Measurements from ENCODE around the gene ALAS1.

ALAS1 gene

DNA sequence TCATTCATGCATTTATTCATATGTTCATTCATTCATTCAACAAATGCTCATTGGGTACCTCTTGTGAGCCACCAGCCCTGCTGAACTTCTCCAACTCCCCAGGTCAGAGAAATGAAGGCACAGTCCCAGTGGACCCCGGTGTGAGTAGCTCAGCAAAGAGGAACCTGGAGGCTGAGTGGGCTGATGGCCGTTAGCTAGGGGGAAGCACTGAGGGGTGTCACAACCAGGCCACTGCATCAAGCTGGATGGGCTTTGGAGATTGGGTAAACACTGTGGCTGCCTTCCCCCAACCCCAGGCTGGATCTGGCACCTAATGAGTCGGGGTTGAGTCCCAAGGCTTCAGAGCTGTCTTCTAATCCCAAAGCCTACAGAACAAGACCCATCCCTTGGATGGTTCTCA lies 12.1 kb upstream of the ALAS1 start:
- TF ChIP-seq YY1 (IDR thresholded peaks at IDR 0.05; ENCODE audit: insufficient read depth, insufficient read length) (no peak), ZNF274 (IDR thresholded peaks at IDR 0.05; ENCODE audit: low read depth, low read length) (no peak), SUZ12 (IDR thresholded peaks at IDR 0.05; ENCODE audit: extremely low read depth, insufficient read depth, insufficient read length) (no peak)
- no peak overlapping the region for H3K4me3 ChIP-seq (ENCODE audit: insufficient read length, low read depth)
- peaks cover 3% of the 10 kb centered on the region for H3K4me1 ChIP-seq (ENCODE audit: insufficient read depth, insufficient read length)
- H3K36me3 ChIP-seq (ENCODE audit: insufficient read depth, insufficient read length, low read length): no peaks in the 10 kb centered on the region
- H3K9me3 ChIP-seq (ENCODE audit: insufficient read depth, low read length): no peaks in the 10 kb centered on the region
- no peaks in the 10 kb centered on the region for H3K27me3 ChIP-seq (ENCODE audit: insufficient read depth, insufficient read length)
- H3K9ac ChIP-seq (ENCODE audit: insufficient read length, low read depth): no peak overlapping the region
- DNase-seq (ENCODE audit: low read depth, low spot score): no peak

- H3K9ac ChIP-seq (ENCODE audit: insufficient read length, low read depth): no peak overlapping the region
- DNase-seq (ENCODE audit: low read depth, low spot score): no peak
- H3K9me3 ChIP-seq (ENCODE audit: insufficient read depth, low read length): no peaks in the 10 kb centered on the region
- no peak overlapping the region for H3K4me3 ChIP-seq (ENCODE audit: insufficient read length, low read depth)
- no peaks in the 10 kb centered on the region for H3K36me3 ChIP-seq (ENCODE audit: insufficient read depth, insufficient read length, low read length)
- H3K4me1 ChIP-seq (ENCODE audit: insufficient read depth, insufficient read length): peaks cover 3% of the 10 kb centered on the region
- TF ChIP-seq ZNF274 (IDR thresholded peaks at IDR 0.05; ENCODE audit: low read depth, low read length) (no peak), SUZ12 (IDR thresholded peaks at IDR 0.05; ENCODE audit: extremely low read depth, insufficient read depth, insufficient read length) (no peak), YY1 (IDR thresholded peaks at IDR 0.05; ENCODE audit: insufficient read depth, insufficient read length) (no peak)
- H3K27me3 ChIP-seq (ENCODE audit: insufficient read depth, insufficient read length): no peaks in the 10 kb centered on the region
Observed at GRCh38 chr3:52186729-52187128, 11.2 kb upstream of the ALAS1 start.

DNA sequence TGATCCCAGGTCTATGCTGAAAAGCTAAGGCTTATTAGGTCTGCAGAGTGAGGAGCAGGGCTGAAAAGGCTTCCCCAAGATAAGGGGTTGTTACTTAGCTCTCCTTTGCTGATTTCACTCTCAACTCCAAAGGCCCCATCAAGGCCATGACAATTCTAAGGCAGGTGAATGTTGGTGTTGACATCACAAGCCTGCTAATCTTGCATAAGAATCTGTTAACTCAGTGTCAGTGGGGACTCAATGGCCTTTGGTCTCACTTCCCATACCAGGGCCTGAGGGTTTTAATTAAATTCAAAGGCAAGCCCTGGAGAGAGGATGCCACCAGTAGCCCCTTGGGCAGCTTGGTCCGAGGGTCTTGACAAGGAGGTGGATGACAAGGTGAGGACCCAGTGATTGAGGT lies 9.4 kb upstream of the ALAS1 start:
- Histone ChIP-seq H3K4me1 (ENCODE audit: insufficient read depth, insufficient read length) (peaks cover 3% of the 10 kb centered on the region), H3K9ac (ENCODE audit: insufficient read length, low read depth) (no peak overlapping the region), H3K36me3 (ENCODE audit: insufficient read depth, insufficient read length, low read length) (no peaks in the 10 kb centered on the region), H3K27me3 (ENCODE audit: insufficient read depth, insufficient read length) (no peaks in the 10 kb centered on the region), H3K9me3 (ENCODE audit: insufficient read depth, low read length) (no peaks in the 10 kb centered on the region), H3K4me3 (ENCODE audit: insufficient read length, low read depth) (no peak overlapping the region)
- no peak for DNase-seq (ENCODE audit: low read depth, low spot score)
- TF ChIP-seq YY1 (IDR thresholded peaks at IDR 0.05; ENCODE audit: insufficient read depth, insufficient read length) (no peak), ZNF274 (IDR thresholded peaks at IDR 0.05; ENCODE audit: low read depth, low read length) (no peak), SUZ12 (IDR thresholded peaks at IDR 0.05; ENCODE audit: extremely low read depth, insufficient read depth, insufficient read length) (no peak)

DNA sequence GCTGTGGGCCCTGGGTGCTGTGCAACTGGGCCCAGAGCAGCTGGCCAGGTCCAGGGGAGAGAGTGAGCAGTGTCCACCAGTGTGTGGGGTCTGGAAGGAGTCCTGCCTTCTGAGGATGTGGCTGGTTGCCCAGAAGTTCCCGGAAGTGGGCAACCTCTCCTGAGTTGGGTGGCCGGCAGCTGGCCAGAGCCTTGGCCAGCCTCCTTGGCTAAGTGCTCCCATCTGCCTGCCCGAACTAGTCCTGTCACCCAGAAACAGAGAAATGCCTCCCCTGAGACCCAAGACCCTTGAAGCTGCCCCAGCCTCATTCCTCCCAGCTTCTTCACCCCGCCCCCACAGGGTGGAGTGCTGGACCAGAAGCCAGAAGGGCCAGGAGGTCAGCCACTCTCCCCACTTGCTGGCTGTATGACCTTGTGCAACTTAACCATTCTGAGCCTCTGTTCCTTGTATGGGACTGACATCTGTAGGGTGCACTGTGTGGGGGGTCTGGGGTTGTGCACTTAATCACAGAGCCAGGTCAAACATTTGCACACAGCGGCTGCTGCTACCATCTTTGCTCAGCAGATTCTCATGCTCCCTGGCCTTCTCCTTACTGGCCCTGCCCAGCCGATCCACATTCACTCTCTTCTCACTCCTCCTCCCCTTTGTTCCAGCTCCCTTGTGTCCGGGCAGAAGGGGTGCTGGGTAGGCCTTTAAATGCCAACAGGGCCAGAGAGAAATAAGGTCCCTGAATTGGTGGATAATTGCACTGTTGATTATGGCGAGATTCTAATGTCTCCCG lies 7.5 kb upstream of the ALAS1 start:
- TF ChIP-seq ZNF274 (IDR thresholded peaks at IDR 0.05; ENCODE audit: low read depth, low read length) (no peak), YY1 (IDR thresholded peaks at IDR 0.05; ENCODE audit: insufficient read depth, insufficient read length) (no peak), SUZ12 (IDR thresholded peaks at IDR 0.05; ENCODE audit: extremely low read depth, insufficient read depth, insufficient read length) (no peak)
- H3K4me1 ChIP-seq (ENCODE audit: insufficient read depth, insufficient read length): peaks cover 3% of the 10 kb centered on the region
- no peak overlapping the region for H3K4me3 ChIP-seq (ENCODE audit: insufficient read length, low read depth)
- peaks cover 4% of the 10 kb centered on the region for H3K27me3 ChIP-seq (ENCODE audit: insufficient read depth, insufficient read length)
- no peaks in the 10 kb centered on the region for H3K9me3 ChIP-seq (ENCODE audit: insufficient read depth, low read length)
- DNase-seq (ENCODE audit: low read depth, low spot score): no peak
- H3K9ac ChIP-seq (ENCODE audit: insufficient read length, low read depth): no peak overlapping the region
- H3K36me3 ChIP-seq (ENCODE audit: insufficient read depth, insufficient read length, low read length): no peaks in the 10 kb centered on the region

GRCh38 chr3:52191663-52192062 lies 6.3 kb upstream of the ALAS1 start:
- Histone ChIP-seq H3K4me3 (ENCODE audit: insufficient read length, low read depth) (no peak overlapping the region), H3K9ac (ENCODE audit: insufficient read length, low read depth) (no peak overlapping the region), H3K36me3 (ENCODE audit: insufficient read depth, insufficient read length, low read length) (no peaks in the 10 kb centered on the region), H3K4me1 (ENCODE audit: insufficient read depth, insufficient read length) (peaks cover 3% of the 10 kb centered on the region), H3K27me3 (ENCODE audit: insufficient read depth, insufficient read length) (peaks cover 4% of the 10 kb centered on the region), H3K9me3 (ENCODE audit: insufficient read depth, low read length) (no peaks in the 10 kb centered on the region)
- no peak for DNase-seq (ENCODE audit: low read depth, low spot score)
- TF ChIP-seq SUZ12 (IDR thresholded peaks at IDR 0.05; ENCODE audit: extremely low read depth, insufficient read depth, insufficient read length) (no peak), YY1 (IDR thresholded peaks at IDR 0.05; ENCODE audit: insufficient read depth, insufficient read length) (no peak), ZNF274 (IDR thresholded peaks at IDR 0.05; ENCODE audit: low read depth, low read length) (no peak)

DNA sequence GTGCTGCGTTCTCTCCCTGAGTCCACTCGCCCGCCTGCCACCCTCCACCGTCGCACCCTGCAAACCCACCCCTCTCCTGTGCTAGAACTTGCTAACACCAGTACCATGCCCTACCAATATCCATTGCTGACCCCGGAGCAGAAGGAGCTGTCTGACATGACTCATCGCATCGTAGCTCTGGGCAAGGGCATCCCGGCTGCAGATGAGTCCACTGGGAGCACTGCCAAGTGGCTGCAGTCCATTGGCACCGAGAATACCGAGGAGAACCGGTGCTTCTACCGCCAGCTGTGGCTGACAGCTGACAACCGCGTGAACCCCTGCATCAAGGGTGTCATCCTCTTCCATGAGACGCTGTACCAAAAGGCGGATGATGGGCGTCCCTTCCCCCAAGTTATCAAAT lies 4.9 kb upstream of the ALAS1 start:
- Histone ChIP-seq H3K9me3 (ENCODE audit: insufficient read depth, low read length) (no peaks in the 10 kb centered on the region), H3K27me3 (ENCODE audit: insufficient read depth, insufficient read length) (peaks cover 9% of the 10 kb centered on the region), H3K4me1 (ENCODE audit: insufficient read depth, insufficient read length) (peaks cover 3% of the 10 kb centered on the region), H3K36me3 (ENCODE audit: insufficient read depth, insufficient read length, low read length) (no peaks in the 10 kb centered on the region), H3K9ac (ENCODE audit: insufficient read length, low read depth) (no peak overlapping the region), H3K4me3 (ENCODE audit: insufficient read length, low read depth) (no peak overlapping the region)
- DNase-seq (ENCODE audit: low read depth, low spot score): no peak
- TF ChIP-seq SUZ12 (IDR thresholded peaks at IDR 0.05; ENCODE audit: extremely low read depth, insufficient read depth, insufficient read length) (no peak), YY1 (IDR thresholded peaks at IDR 0.05; ENCODE audit: insufficient read depth, insufficient read length) (no peak), ZNF274 (IDR thresholded peaks at IDR 0.05; ENCODE audit: low read depth, low read length) (no peak)

- H3K9me3 ChIP-seq (ENCODE audit: insufficient read depth, low read length): no peaks in the 10 kb centered on the region
- peaks cover 9% of the 10 kb centered on the region for H3K27me3 ChIP-seq (ENCODE audit: insufficient read depth, insufficient read length)
- no peak for DNase-seq (ENCODE audit: low read depth, low spot score)
- no peak overlapping the region for H3K9ac ChIP-seq (ENCODE audit: insufficient read length, low read depth)
- peaks cover 8% of the 10 kb centered on the region for H3K36me3 ChIP-seq (ENCODE audit: insufficient read depth, insufficient read length, low read length)
- TF ChIP-seq SUZ12 (IDR thresholded peaks at IDR 0.05; ENCODE audit: extremely low read depth, insufficient read depth, insufficient read length) (no peak), ZNF274 (IDR thresholded peaks at IDR 0.05; ENCODE audit: low read depth, low read length) (no peak), YY1 (IDR thresholded peaks at IDR 0.05; ENCODE audit: insufficient read depth, insufficient read length) (no peak)
- H3K4me1 ChIP-seq (ENCODE audit: insufficient read depth, insufficient read length): peaks cover 6% of the 10 kb centered on the region
- H3K4me3 ChIP-seq (ENCODE audit: insufficient read length, low read depth): no peak overlapping the region
Observed at GRCh38 chr3:52194485-52195290, 3.3 kb upstream of the ALAS1 start.

Measured in NT2/D1 (cell line).